A549 (cell line): Measurements from ENCODE around the gene OOSP3.

ENCODE experiments used
- CEBPB ChIP-seq, 2 experiments: fragments of >200 bp in 1 of 2; sonication (Bioruptor Twin) in 1 of 2; formaldehyde crosslinking in 1 of 2; IDR thresholded peaks; 2 replicates each; pipeline ENCODE4 v1.6.1; 2012 to 2016
- CHD2 ChIP-seq: fragments of 150-350 bp; IDR thresholded peaks from 2 replicates; pipeline ENCODE4 v1.6.1; 2014; ENCODE audit warnings: low read length; ENCODE audit not compliant: partially characterized antibody
- CHD4 ChIP-seq: fragments of 200-600 bp; sonication (generic); IDR thresholded peaks from 2 replicates; pipeline ENCODE4 v1.6.1; 2016; ENCODE audit warnings: antibody characterized with exemption, mild to moderate bottlenecking, borderline replicate concordance
- EP300 ChIP-seq, 2 experiments: fragments of >200 bp; sonication (Bioruptor Twin); formaldehyde crosslinking; IDR thresholded peaks; 2 replicates in 1 of 2; 3 replicates in 1 of 2; pipeline ENCODE4 v1.6.1; 2016 to 2017
- HOXA7 ChIP-seq: fragments of 250-450 bp; sonication (Bioruptor Pico); IDR thresholded peaks from 2 replicates; pipeline ENCODE4 v1.5.0; 2020; ENCODE audit warnings: mild to moderate bottlenecking, moderate library complexity
- HOXB5 ChIP-seq: fragments of 250-450 bp; sonication (Bioruptor Pico); IDR thresholded peaks from 2 replicates; pipeline ENCODE4 v1.5.0; 2020; ENCODE audit warnings: mild to moderate bottlenecking, moderate library complexity
- POLR2A ChIP-seq: IDR thresholded peaks from 2 replicates; pipeline ENCODE4 v1.6.1; 2012; ENCODE audit warnings: mild to moderate bottlenecking, low read length
- POLR2AphosphoS2 ChIP-seq: conservative IDR thresholded peaks from 2 replicates; pipeline ENCODE4 v1.6.1; 2012; ENCODE audit warnings: low read length, improper control_type of control experiment, inconsistent platforms
- RFX5 ChIP-seq: fragments of 450-650 bp; IDR thresholded peaks from 2 replicates; pipeline ENCODE4 v1.7.1; 2014; ENCODE audit warnings: antibody characterized with exemption, mild to moderate bottlenecking, moderate library complexity
- TF ChIP-seq, protein P1 (sequence below): fragments of 200-600 bp; sonication (generic); IDR thresholded peaks from 2 replicates; pipeline ENCODE4 v1.6.1; 2016; ENCODE audit warnings: antibody characterized with exemption, mild to moderate bottlenecking, moderate library complexity
- TF ChIP-seq, protein P2 (sequence below): fragments of >200 bp; sonication (Bioruptor Twin); formaldehyde crosslinking; IDR thresholded peaks from 3 replicates; pipeline ENCODE4 v1.5.1; 2016
- TF ChIP-seq, protein P3 (sequence below): IDR thresholded peaks from 2 replicates; pipeline ENCODE4 v1.6.1; 2012

DNA sequence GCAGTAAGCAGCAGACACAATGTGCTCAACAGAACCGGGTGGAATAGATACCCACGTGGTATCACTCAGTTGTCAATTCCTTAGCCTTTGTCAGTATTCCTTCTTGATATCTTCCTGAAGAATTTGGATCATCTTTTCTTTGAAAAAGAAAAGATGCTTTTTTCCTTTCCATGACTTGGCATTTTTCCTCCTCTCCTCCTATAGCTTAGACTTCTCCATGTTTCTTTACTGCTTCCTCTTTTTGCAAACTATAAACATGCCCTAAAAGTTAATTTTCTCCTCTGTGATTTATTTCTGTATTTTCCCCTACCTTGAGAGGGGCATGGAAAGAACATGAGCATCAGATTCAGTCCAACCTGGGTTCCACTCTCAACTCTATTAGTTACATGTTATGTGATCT lies 45.0 kb upstream of the OOSP3 start:
- TF ChIP-seq, protein P1, sequence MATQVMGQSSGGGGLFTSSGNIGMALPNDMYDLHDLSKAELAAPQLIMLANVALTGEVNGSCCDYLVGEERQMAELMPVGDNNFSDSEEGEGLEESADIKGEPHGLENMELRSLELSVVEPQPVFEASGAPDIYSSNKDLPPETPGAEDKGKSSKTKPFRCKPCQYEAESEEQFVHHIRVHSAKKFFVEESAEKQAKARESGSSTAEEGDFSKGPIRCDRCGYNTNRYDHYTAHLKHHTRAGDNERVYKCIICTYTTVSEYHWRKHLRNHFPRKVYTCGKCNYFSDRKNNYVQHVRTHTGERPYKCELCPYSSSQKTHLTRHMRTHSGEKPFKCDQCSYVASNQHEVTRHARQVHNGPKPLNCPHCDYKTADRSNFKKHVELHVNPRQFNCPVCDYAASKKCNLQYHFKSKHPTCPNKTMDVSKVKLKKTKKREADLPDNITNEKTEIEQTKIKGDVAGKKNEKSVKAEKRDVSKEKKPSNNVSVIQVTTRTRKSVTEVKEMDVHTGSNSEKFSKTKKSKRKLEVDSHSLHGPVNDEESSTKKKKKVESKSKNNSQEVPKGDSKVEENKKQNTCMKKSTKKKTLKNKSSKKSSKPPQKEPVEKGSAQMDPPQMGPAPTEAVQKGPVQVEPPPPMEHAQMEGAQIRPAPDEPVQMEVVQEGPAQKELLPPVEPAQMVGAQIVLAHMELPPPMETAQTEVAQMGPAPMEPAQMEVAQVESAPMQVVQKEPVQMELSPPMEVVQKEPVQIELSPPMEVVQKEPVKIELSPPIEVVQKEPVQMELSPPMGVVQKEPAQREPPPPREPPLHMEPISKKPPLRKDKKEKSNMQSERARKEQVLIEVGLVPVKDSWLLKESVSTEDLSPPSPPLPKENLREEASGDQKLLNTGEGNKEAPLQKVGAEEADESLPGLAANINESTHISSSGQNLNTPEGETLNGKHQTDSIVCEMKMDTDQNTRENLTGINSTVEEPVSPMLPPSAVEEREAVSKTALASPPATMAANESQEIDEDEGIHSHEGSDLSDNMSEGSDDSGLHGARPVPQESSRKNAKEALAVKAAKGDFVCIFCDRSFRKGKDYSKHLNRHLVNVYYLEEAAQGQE, result no peak
- TF ChIP-seq, protein P2, sequence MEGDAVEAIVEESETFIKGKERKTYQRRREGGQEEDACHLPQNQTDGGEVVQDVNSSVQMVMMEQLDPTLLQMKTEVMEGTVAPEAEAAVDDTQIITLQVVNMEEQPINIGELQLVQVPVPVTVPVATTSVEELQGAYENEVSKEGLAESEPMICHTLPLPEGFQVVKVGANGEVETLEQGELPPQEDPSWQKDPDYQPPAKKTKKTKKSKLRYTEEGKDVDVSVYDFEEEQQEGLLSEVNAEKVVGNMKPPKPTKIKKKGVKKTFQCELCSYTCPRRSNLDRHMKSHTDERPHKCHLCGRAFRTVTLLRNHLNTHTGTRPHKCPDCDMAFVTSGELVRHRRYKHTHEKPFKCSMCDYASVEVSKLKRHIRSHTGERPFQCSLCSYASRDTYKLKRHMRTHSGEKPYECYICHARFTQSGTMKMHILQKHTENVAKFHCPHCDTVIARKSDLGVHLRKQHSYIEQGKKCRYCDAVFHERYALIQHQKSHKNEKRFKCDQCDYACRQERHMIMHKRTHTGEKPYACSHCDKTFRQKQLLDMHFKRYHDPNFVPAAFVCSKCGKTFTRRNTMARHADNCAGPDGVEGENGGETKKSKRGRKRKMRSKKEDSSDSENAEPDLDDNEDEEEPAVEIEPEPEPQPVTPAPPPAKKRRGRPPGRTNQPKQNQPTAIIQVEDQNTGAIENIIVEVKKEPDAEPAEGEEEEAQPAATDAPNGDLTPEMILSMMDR, result no peak
- TF ChIP-seq POLR2AphosphoS2 (no peak), HOXB5 (CRISPR knock-in tag) (no peak), HOXA7 (CRISPR knock-in tag) (no peak), CEBPB (IDR thresholded peaks at IDR 0.05) (no peak), CHD4 (no peak), POLR2A (no peak), RFX5 (no peak), EP300 (IDR thresholded peaks at IDR 0.05) (no peak), CHD2 (no peak)
- TF ChIP-seq, protein P3, sequence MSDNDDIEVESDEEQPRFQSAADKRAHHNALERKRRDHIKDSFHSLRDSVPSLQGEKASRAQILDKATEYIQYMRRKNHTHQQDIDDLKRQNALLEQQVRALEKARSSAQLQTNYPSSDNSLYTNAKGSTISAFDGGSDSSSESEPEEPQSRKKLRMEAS, result no peak
